Measurements from ENCODE around the gene ZRANB3.

DNA sequence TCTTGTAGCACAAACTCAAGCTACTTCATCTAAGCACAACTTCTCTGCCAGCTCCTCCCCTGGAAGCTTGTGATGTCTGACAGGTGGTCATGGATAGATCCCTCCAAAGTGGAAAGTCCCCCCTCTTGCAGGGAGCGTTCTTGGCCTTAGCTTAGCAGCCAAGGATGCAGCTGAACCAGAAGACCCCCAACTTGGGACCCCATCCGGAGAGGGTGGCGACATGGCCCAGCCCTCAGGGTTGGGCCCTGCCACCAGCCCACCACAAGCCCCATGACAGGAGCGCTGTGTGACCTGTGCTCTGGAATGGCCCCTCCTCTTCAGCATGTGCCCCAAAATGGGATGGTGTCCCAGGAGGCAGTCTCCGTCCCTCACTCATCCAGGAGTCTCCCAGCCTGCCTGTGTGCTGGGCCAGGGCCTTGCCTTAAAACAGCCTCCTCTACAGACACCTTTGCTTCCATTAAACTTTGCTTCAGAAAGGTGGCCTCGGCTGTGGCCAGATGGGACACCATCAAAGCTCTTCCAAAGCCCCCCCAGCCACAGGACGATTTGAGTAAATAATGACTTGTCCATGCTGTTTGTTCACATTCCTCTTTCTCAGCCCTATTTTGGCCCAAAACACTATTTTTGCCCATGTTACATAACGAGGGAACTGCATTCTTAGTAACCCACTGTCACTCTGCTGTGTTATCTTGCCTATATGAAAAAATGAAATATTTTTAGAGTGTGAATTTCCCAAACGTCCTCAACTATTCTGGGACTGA is 356.8 kb downstream of the ZRANB3 start:
- TF ChIP-seq, protein P1, sequence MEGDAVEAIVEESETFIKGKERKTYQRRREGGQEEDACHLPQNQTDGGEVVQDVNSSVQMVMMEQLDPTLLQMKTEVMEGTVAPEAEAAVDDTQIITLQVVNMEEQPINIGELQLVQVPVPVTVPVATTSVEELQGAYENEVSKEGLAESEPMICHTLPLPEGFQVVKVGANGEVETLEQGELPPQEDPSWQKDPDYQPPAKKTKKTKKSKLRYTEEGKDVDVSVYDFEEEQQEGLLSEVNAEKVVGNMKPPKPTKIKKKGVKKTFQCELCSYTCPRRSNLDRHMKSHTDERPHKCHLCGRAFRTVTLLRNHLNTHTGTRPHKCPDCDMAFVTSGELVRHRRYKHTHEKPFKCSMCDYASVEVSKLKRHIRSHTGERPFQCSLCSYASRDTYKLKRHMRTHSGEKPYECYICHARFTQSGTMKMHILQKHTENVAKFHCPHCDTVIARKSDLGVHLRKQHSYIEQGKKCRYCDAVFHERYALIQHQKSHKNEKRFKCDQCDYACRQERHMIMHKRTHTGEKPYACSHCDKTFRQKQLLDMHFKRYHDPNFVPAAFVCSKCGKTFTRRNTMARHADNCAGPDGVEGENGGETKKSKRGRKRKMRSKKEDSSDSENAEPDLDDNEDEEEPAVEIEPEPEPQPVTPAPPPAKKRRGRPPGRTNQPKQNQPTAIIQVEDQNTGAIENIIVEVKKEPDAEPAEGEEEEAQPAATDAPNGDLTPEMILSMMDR (IDR thresholded peaks at IDR 0.05; ENCODE audit: low read length) = no peak
- TF ChIP-seq EZH2 (IDR thresholded peaks at IDR 0.05; ENCODE audit: borderline replicate concordance, low read length) = no peak

Measured in OCI-LY1 (cell line).